Transverse colon (tissue), 4 donors: ENCODE data around the gene CHRM4. TPM values are rescaled to one million over a fixed set of nuclear protein-coding genes. Genes with fewer than 3 reads are reported as not detected.

Source experiments
- DNase-seq: peaks from one replicate; pipeline ENCODE4 v3.0.0-alpha.2; 2019
- H3K27ac ChIP-seq, 4 donors: fragments of 200-600 bp; sonication (generic); 2 replicates each; pipeline ENCODE4 v1.5.1; 2016 to 2018; ENCODE audit warnings: inconsistent platforms in 4 of 4
- H3K27me3 ChIP-seq: fragments of 200-600 bp; sonication (generic); 2 replicates; pipeline ENCODE4 v1.5.1; 2017; ENCODE audit warnings: inconsistent platforms
- H3K36me3 ChIP-seq, 4 donors: fragments of 200-600 bp; sonication (generic); 2 replicates each; pipeline ENCODE4 v1.5.1; 2017 to 2019; ENCODE audit warnings: inconsistent platforms in 4 of 4
- H3K4me1 ChIP-seq, 4 donors: fragments of 200-600 bp; sonication (generic); 2 replicates each; pipeline ENCODE4 v1.5.1; 2017 to 2020; ENCODE audit warnings: inconsistent platforms in 4 of 4
- H3K4me3 ChIP-seq, 4 donors: fragments of 200-600 bp; sonication (generic); 1 replicate in 1 of 4; 2 replicates in 3 of 4; pipeline versions ENCODE4 v1.5.1 to v1.6.1; 2017 to 2019; ENCODE audit warnings: inconsistent platforms in 4 of 4
- H3K9me3 ChIP-seq, 2 donors: fragments of 200-600 bp; sonication (generic); 2 replicates each; pipeline ENCODE4 v1.5.1; 2017 to 2019; ENCODE audit warnings: inconsistent platforms in 2 of 2
- CTCF ChIP-seq, 5 experiments: fragments of 200-600 bp in 3 of 5; fragments of 450-650 bp in 2 of 5; sonication (generic) in 3 of 5; IDR thresholded peaks; 1 replicate in 2 of 5; 2 replicates in 3 of 5; pipeline ENCODE4 v1.5.1; 2016 to 2017; ENCODE audit warnings: antibody characterized with exemption in 5 of 5, inconsistent platforms in 3 of 5, mild to moderate bottlenecking in 2 of 5, moderate library complexity in 1 of 5
- EP300 ChIP-seq: sonication (generic); formaldehyde crosslinking; IDR thresholded peaks from one replicate; pipeline ENCODE4 v1.6.1; 2017; ENCODE audit warnings: antibody characterized with exemption, low read depth
- POLR2A ChIP-seq: fragments of 450-650 bp; IDR thresholded peaks from one replicate; pipeline ENCODE4 v1.6.1; 2016; ENCODE audit warnings: antibody characterized with exemption, mild to moderate bottlenecking, moderate library complexity
- POLR2AphosphoS5 ChIP-seq, 3 donors: sonication (generic); formaldehyde crosslinking; IDR thresholded peaks; one replicate each; pipeline ENCODE4 v1.6.1; 2016; ENCODE audit warnings: antibody characterized with exemption in 3 of 3
- WGBS, 2 donors: methylation state at CpG; one replicate each; pipeline ENCODE4 v1.1.5; 2018; ENCODE audit warnings: low coverage in 1 of 2; 5-methylcytosine and 5-hydroxymethylcytosine counted together
- in situ Hi-C, 4 donors: fragments of 200-750 bp; cut with MboI; loops; one replicate each; pipeline versions ENCODE4 v1.15.0 to v1.15.1; 2017; ENCODE audit warnings: low sequenced_read_pairs in 3 of 4, low pct_ligation_motif_present in 1 of 4, low pct_unique_long_range_greater_than_20kb in 1 of 4
- intact Hi-C: fragments of 100-400 bp; cut with DNase I; formaldehyde crosslinking; loops from one replicate; pipeline ENCODE4 v1.15.1; 2023; ENCODE audit warnings: low total_unique reads
- total RNA-seq, 4 donors: library from RNA; depleted of rRNA; stranded (reverse); fragments of >200 nt; gene quantifications; one replicate each; pipeline ENCODE4 v1.1.0, GENCODE V29; 2016

CHRM4 gene
- total RNA-seq, 4 donors from 2014 or later = 0.82 to 3.3 TPM; not detected in 2

DNA sequence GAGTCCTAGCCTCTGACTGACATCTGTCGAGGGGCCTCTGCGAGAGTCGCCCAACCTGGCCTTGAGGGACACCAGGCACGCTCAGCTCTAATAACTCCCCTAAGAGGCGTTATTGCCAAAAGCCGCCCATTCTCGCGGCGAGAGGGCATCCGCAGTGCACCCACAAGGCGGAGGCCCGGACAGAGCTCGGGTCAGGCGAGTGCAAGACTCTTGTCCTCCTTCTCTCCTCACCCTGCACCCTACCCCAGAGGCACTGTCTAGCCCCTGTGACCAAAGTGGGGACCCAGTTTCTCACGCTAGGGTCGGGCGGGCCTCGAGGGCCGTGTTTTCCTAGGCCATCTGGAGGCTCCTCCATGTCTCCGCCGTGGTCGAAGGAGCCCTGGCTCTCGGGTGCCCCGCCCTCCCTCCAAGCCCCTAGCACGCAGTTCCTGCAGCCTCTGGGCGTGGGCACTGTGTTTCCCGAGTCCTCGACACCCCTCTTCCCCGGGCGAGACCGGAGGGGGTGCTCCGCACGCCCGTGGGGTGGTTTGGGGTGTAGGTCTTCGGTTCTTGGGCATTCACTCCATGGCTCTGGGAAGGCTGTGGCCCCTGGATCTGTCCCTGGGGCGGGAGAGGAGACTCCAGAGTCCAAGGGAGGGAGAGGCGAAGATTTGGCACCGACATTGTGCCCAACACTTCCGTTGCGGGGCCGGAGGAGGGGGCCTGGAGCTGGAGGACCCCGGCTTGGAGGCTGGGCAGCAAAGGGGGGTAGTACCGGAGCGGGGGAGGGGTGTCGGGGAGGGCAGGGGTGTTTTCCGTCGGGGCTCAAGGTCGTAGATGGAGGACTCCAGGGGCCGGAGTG is 1.0 kb downstream of the CHRM4 start:
- H3K4me1 ChIP-seq = peaks cover 6 to 40% (median 40%) of the 10 kb centered on the region in 4 donors
- TF ChIP-seq CTCF (IDR thresholded peaks at IDR 0.05) (no peak), EP300 (no peak), POLR2AphosphoS5 (IDR thresholded peaks at IDR 0.05) (no peak), POLR2A (no peak)
- in situ Hi-C loops = loop anchor here in 3 of 4 donors (10.0 to 25.0 kb wide), 2 partner anchors 144 to 147 kb away; no protein-coding TSS in a partner anchor
- H3K27ac ChIP-seq = no peak overlapping the region
- no peaks in the 10 kb centered on the region for H3K36me3 ChIP-seq
- no peak for DNase-seq
- intact Hi-C loops = loop anchor here (10.0 kb wide), 1 partner anchor 144 kb away; no protein-coding TSS in a partner anchor
- peak overlapping the region in 1 of 4 donors; percentile 52 for H3K4me3 ChIP-seq
- WGBS, 2 donors = 5% methylated on average over 38 of the region's 49 CpGs; no CpG with 5 or more reads in 1 of the 2 donors
- no peaks in the 10 kb centered on the region for H3K9me3 ChIP-seq
- peaks cover 68% of the 10 kb centered on the region for H3K27me3 ChIP-seq

GRCh38 chr11:46389450-46390330 is 1.9 kb downstream of the CHRM4 start:
- intact Hi-C loops = loop anchor here (10.0 kb wide), 1 partner anchor 145 kb away; no protein-coding TSS in a partner anchor
- in situ Hi-C loops = loop anchor here in 3 of 4 donors (10.0 to 25.0 kb wide), 2 partner anchors 145 to 148 kb away; no protein-coding TSS in a partner anchor
- peak; percentile 68 for DNase-seq
- Histone ChIP-seq H3K27me3 (peaks cover 69% of the 10 kb centered on the region), H3K4me1 (peaks cover 6 to 40% (median 40%) of the 10 kb centered on the region in 4 donors), H3K27ac (no peak overlapping the region), H3K9me3 (no peaks in the 10 kb centered on the region), H3K4me3 (peak overlapping the region in 3 of 4 donors; percentile 7 to 49 (median 27)), H3K36me3 (no peaks in the 10 kb centered on the region)
- 4% methylated on average over 56 of the region's 80 CpGs; no CpG with 5 or more reads in 1 of the 2 donors for WGBS, 2 donors
- TF ChIP-seq POLR2AphosphoS5 (IDR thresholded peaks at IDR 0.05) (no peak), EP300 (no peak), POLR2A (no peak), CTCF (IDR thresholded peaks at IDR 0.05) (peak; percentile 67 to 80 (median 76))

- TF ChIP-seq POLR2AphosphoS5 (IDR thresholded peaks at IDR 0.05) (no peak), POLR2A (no peak), EP300 (no peak), CTCF (IDR thresholded peaks at IDR 0.05) (no peak)
- intact Hi-C loops (no loop called here), in situ Hi-C loops (loop anchor here in 2 of 4 donors (25.0 kb wide), 1 partner anchor 148 kb away; no protein-coding TSS in a partner anchor)
- 10% methylated on average over 21 of the region's 21 CpGs; no CpG with 5 or more reads in 1 of the 2 donors for WGBS, 2 donors
- Histone ChIP-seq H3K36me3 (no peaks in the 10 kb centered on the region), H3K27me3 (peaks cover 75% of the 10 kb centered on the region), H3K4me3 (no peak overlapping the region), H3K4me1 (peaks cover 6 to 46% (median 44%) of the 10 kb centered on the region in 4 donors), H3K27ac (no peak overlapping the region), H3K9me3 (no peaks in the 10 kb centered on the region)
- no peak for DNase-seq
These were observed 2.7 kb downstream of the CHRM4 start for GRCh38 chr11:46388619-46389449.
